Common myeloid progenitor, CD34-positive (primary cell): ENCODE data around the gene MOSPD3.

Experiments used
- CTCF ChIA-PET: fragments of 350-600 bp; sonication (Branson Sonifier 250); formaldehyde crosslinking; loops from one replicate; lab custom pipeline; 2021; ENCODE audit warnings: antibody characterized with exemption; lab: Charles Lee
- POLR2A ChIA-PET: fragments of 350-600 bp; sonication (Branson Sonifier 250); formaldehyde crosslinking; loops from one replicate; lab custom pipeline; 2021; ENCODE audit warnings: antibody characterized with exemption; lab: Charles Lee
- DNase-seq, 3 donors: peaks; one replicate each; pipeline versions ENCODE4 v3.0.0 to v3.0.0-alpha.2; 2013
- H3K27ac ChIP-seq, 2 experiments: 1 replicate in 1 of 2; 2 replicates in 1 of 2; pipeline ENCODE4 v1.7.0; 2013; ENCODE audit warnings: inconsistent platforms in 2 of 2, low read length in 2 of 2, mild to moderate bottlenecking in 2 of 2, low read depth in 1 of 2, moderate library complexity in 1 of 2; ENCODE audit not compliant: severe bottlenecking in 2 of 2, insufficient read depth in 1 of 2, poor library complexity in 1 of 2
- H3K27me3 ChIP-seq, 5 experiments: replicated peaks in 2 of 5; 1 replicate in 3 of 5; 2 replicates in 2 of 5; pipeline versions ENCODE4 v1.6.1 to v1.7.0; 2013; ENCODE audit warnings: low read length in 4 of 5, mild to moderate bottlenecking in 2 of 5, moderate library complexity in 2 of 5, inconsistent platforms in 1 of 5; ENCODE audit not compliant: insufficient read depth in 5 of 5, control insufficient read depth in 4 of 5
- H3K36me3 ChIP-seq, 4 experiments: 1 replicate in 2 of 4; 2 replicates in 2 of 4; pipeline versions ENCODE4 v1.6.1 to v1.7.0; 2013; ENCODE audit warnings: low read length in 3 of 4, control low read depth in 1 of 4, mild to moderate bottlenecking in 1 of 4; ENCODE audit not compliant: control insufficient read depth in 4 of 4, insufficient read depth in 4 of 4
- H3K4me1 ChIP-seq, 4 experiments: 1 replicate in 3 of 4; 2 replicates in 1 of 4; pipeline versions ENCODE4 v1.6.1 to v1.7.1; 2013; ENCODE audit warnings: low read length in 3 of 4, mild to moderate bottlenecking in 3 of 4, control low read depth in 1 of 4, inconsistent platforms in 1 of 4, moderate library complexity in 1 of 4; ENCODE audit not compliant: control insufficient read depth in 4 of 4, insufficient read depth in 4 of 4; ENCODE audit errors: control extremely low read depth in 1 of 4
- H3K4me3 ChIP-seq, 7 experiments: 1 replicate in 4 of 7; 2 replicates in 3 of 7; pipeline versions ENCODE4 v1.5.1 to v1.7.0; 2013; ENCODE audit warnings: mild to moderate bottlenecking in 7 of 7, low read length in 6 of 7, moderate library complexity in 6 of 7, inconsistent platforms in 2 of 7, low read depth in 2 of 7, control low read depth in 1 of 7; ENCODE audit not compliant: insufficient read depth in 4 of 7, control insufficient read depth in 1 of 7; ENCODE audit errors: extremely low read depth in 1 of 7
- H3K9me3 ChIP-seq, 5 experiments: 1 replicate in 4 of 5; 2 replicates in 1 of 5; pipeline versions ENCODE4 v1.6.1 to v1.7.1; 2013; ENCODE audit warnings: low read length in 4 of 5, mild to moderate bottlenecking in 2 of 5, inconsistent platforms in 1 of 5, low read depth in 1 of 5, moderate library complexity in 1 of 5; ENCODE audit not compliant: control insufficient read depth in 4 of 5, insufficient read depth in 2 of 5; ENCODE audit errors: control extremely low read depth in 1 of 5
- WGBS: methylation state at CpG from one replicate; pipeline ENCODE4 v1.1.5; 2013; ENCODE audit not compliant: insufficient coverage; 5-methylcytosine and 5-hydroxymethylcytosine counted together

Gene MOSPD3

GRCh38 chr7:100632951-100633717 lies 20.8 kb downstream of the MOSPD3 start:
- CTCF ChIA-PET: interaction anchor here (0.6 to 3.7 kb wide), 26 partner anchors 9 to 75 kb away, joined by 3 to 74 read pairs (median 3); partner anchors contain the start of genes GNB2, MOSPD3 and POP7
- no peaks in the 10 kb centered on the region for H3K36me3 ChIP-seq
- POLR2A ChIA-PET: interaction anchor here (0.6 to 0.9 kb wide), 2 partner anchors 47 to 62 kb away, joined by 3 to 5 read pairs; partner anchors contain the start of genes FBXO24 and LRCH4
- peaks cover 0 to 14% (median 11%) of the 10 kb centered on the region in 4 experiments for H3K4me1 ChIP-seq
- no peak overlapping the region for H3K27ac ChIP-seq
- peak overlapping the region; percentile 13 to 78 (median 58) for H3K4me3 ChIP-seq
- H3K27me3 ChIP-seq: no peaks in the 10 kb centered on the region
- peak; percentile 57 to 73 (median 68) for DNase-seq
- H3K9me3 ChIP-seq: no peaks in the 10 kb centered on the region
- WGBS: 2% methylated on average over 46 of the region's 72 CpGs

- H3K4me1 ChIP-seq: peaks cover 0 to 26% (median 14%) of the 10 kb centered on the region in 4 experiments
- 96% methylated on average over 16 of the region's 17 CpGs for WGBS
- peak overlapping the region in 1 of 2 experiments; percentile 70 for H3K27ac ChIP-seq
- H3K9me3 ChIP-seq: no peaks in the 10 kb centered on the region
- ChIA-PET POLR2A (no interaction called here), CTCF (interaction anchor here (0.8 to 2.1 kb wide), 6 partner anchors 9 to 57 kb away, joined by 3 to 6 read pairs (median 4); no protein-coding TSS in a partner anchor)
- no peak for DNase-seq
- H3K4me3 ChIP-seq: peak overlapping the region in 2 of 7 experiments; percentile 27 to 53
- no peaks in the 10 kb centered on the region for H3K27me3 ChIP-seq
- no peaks in the 10 kb centered on the region for H3K36me3 ChIP-seq
Observed at GRCh38 chr7:100639995-100640516, 27.7 kb downstream of the MOSPD3 start.

GRCh38 chr7:100640517-100641440 lies 28.4 kb downstream of the MOSPD3 start:
- Histone ChIP-seq H3K4me3 (peak overlapping the region in 6 of 7 experiments; percentile 2 to 65 (median 30)), H3K9me3 (no peaks in the 10 kb centered on the region), H3K27ac (peak overlapping the region in 1 of 2 experiments; percentile 70), H3K36me3 (no peaks in the 10 kb centered on the region), H3K27me3 (no peaks in the 10 kb centered on the region), H3K4me1 (peaks cover 0 to 26% (median 14%) of the 10 kb centered on the region in 4 experiments)
- CTCF ChIA-PET: interaction anchor here (0.8 to 2.1 kb wide), 5 partner anchors 10 to 56 kb away, joined by 3 to 6 read pairs (median 4); no protein-coding TSS in a partner anchor
- WGBS: 93% methylated on average over 10 of the region's 24 CpGs
- peak in 2 of 3 donors; percentile 49 to 60 for DNase-seq
- POLR2A ChIA-PET: interaction anchor here (0.6 kb wide), 1 partner anchor 56 kb away, joined by 4 read pairs; no protein-coding TSS in a partner anchor

GRCh38 chr7:100641463-100641859 lies 29.1 kb downstream of the MOSPD3 start, which contains the start of gene TFR2:
Gene TFR2, minus strand, starts transcription at chr7:100641552. Its CDS starts 43 bp downstream, at chr7:100641509.
- peak; percentile 60 to 88 (median 80) for DNase-seq
- Histone ChIP-seq H3K4me1 (peaks cover 0 to 26% (median 14%) of the 10 kb centered on the region in 4 experiments), H3K4me3 (peak within 1 kb of the TSS in 6 of 7 experiments; percentile 7 to 65 (median 30)), H3K9me3 (no peaks in the 10 kb centered on the region), H3K36me3 (no peaks in the 10 kb centered on the region), H3K27ac (peak within 1 kb of the TSS in 1 of 2 experiments; percentile 70), H3K27me3 (no peaks in the 10 kb centered on the region)
- 12% methylated on average over 8 of the region's 10 CpGs for WGBS
- ChIA-PET CTCF (interaction anchor here (1.3 kb wide), 1 partner anchor 9 kb away, joined by 4 read pairs; no protein-coding TSS in a partner anchor), POLR2A (no interaction called here)

- POLR2A ChIA-PET: no interaction called here
- Histone ChIP-seq H3K9me3 (no peaks in the 10 kb centered on the region), H3K4me3 (peak overlapping the region in 1 of 7 experiments; percentile 19), H3K27me3 (no peaks in the 10 kb centered on the region), H3K4me1 (peaks cover 0 to 26% (median 14%) of the 10 kb centered on the region in 4 experiments), H3K36me3 (no peaks in the 10 kb centered on the region), H3K27ac (peak overlapping the region in 1 of 2 experiments; percentile 70)
- CTCF ChIA-PET: interaction anchor here (0.8 to 1.4 kb wide), 4 partner anchors 8 to 177 kb away, joined by 3 to 5 read pairs (median 4); partner anchors contain the start of genes FBXO24 and LRCH4
- peak; percentile 18 to 22 (median 22) for DNase-seq
- WGBS: 93% methylated on average over 8 of the region's 10 CpGs
Observed at GRCh38 chr7:100641860-100642533, 29.7 kb downstream of the MOSPD3 start.

GRCh38 chr7:100642534-100642907 lies 30.2 kb downstream of the MOSPD3 start:
- WGBS: 82% methylated on average over 11 of the region's 11 CpGs
- Histone ChIP-seq H3K27ac (peak overlapping the region in 1 of 2 experiments; percentile 70), H3K4me3 (peak overlapping the region in 1 of 7 experiments; percentile 19), H3K4me1 (peaks cover 0 to 26% (median 14%) of the 10 kb centered on the region in 4 experiments), H3K27me3 (peaks cover 0 to 3% (median 0%) of the 10 kb centered on the region in 5 experiments), H3K9me3 (no peaks in the 10 kb centered on the region), H3K36me3 (no peaks in the 10 kb centered on the region)
- ChIA-PET POLR2A (no interaction called here), CTCF (interaction anchor here (0.8 to 1.4 kb wide), 4 partner anchors 9 to 177 kb away, joined by 3 to 5 read pairs (median 4); partner anchors contain the start of genes FBXO24 and LRCH4)
- peak; percentile 22 to 57 (median 35) for DNase-seq
